Measurements from ENCODE around the gene SLC25A10.
"Not testable (repeated sequence)": the region's sequence is repeated elsewhere in the genome, so short reads cannot be mapped to it uniquely, and the experiment has no call there.

The SLC25A10 gene

GRCh38 chr17:81673561-81674258 lies 38.4 kb upstream of the SLC25A10 start:
- no peaks in the 10 kb centered on the region for H3K9me3 ChIP-seq (ENCODE audit: control insufficient read depth, low read length)
- no peak for TF ChIP-seq CTCF (IDR thresholded peaks at IDR 0.05)
- H3K4me2 ChIP-seq (ENCODE audit: low read length): no peak overlapping the region
- H2AFZ ChIP-seq: no peak overlapping the region
- no peaks in the 10 kb centered on the region for H3K36me3 ChIP-seq (ENCODE audit: control insufficient read depth, insufficient read depth, low read length)
- H3K4me1 ChIP-seq: no peaks in the 10 kb centered on the region
- H3K27ac ChIP-seq: no peak overlapping the region
- no peaks in the 10 kb centered on the region for H3K27me3 ChIP-seq (ENCODE audit: control insufficient read depth, insufficient read depth, low read length)
- peaks cover 4% of the 10 kb centered on the region for H3K79me2 ChIP-seq
- no peak overlapping the region for H3K9ac ChIP-seq
- H3K4me3 ChIP-seq (ENCODE audit: low read depth, low read length): no peak overlapping the region

GRCh38 chr17:81675515-81676221 lies 36.4 kb upstream of the SLC25A10 start:
- not testable (repeated sequence) for H3K27ac ChIP-seq; H3K9me3 ChIP-seq (ENCODE audit: control insufficient read depth, low read length); H3K27me3 ChIP-seq (ENCODE audit: control insufficient read depth, insufficient read depth, low read length); H3K4me1 ChIP-seq; H3K9ac ChIP-seq; H3K4me2 ChIP-seq (ENCODE audit: low read length); H3K36me3 ChIP-seq (ENCODE audit: control insufficient read depth, insufficient read depth, low read length); H2AFZ ChIP-seq; H3K79me2 ChIP-seq; H3K4me3 ChIP-seq (ENCODE audit: low read depth, low read length)
- peak; percentile 70 for TF ChIP-seq CTCF (IDR thresholded peaks at IDR 0.05)

GRCh38 chr17:81676906-81677305 lies 35.2 kb upstream of the SLC25A10 start:
- Histone ChIP-seq H3K9ac (no peak overlapping the region), H3K27me3 (ENCODE audit: control insufficient read depth, insufficient read depth, low read length) (no peaks in the 10 kb centered on the region), H3K27ac (no peak overlapping the region), H3K36me3 (ENCODE audit: control insufficient read depth, insufficient read depth, low read length) (no peaks in the 10 kb centered on the region), H3K4me2 (ENCODE audit: low read length) (no peak overlapping the region), H3K4me1 (no peaks in the 10 kb centered on the region), H3K9me3 (ENCODE audit: control insufficient read depth, low read length) (no peaks in the 10 kb centered on the region), H2AFZ (no peak overlapping the region), H3K4me3 (ENCODE audit: low read depth, low read length) (no peak overlapping the region), H3K79me2 (peaks cover 2% of the 10 kb centered on the region)
- no peak for TF ChIP-seq CTCF (IDR thresholded peaks at IDR 0.05)

GRCh38 chr17:81680150-81680549 lies 31.9 kb upstream of the SLC25A10 start:
- no peaks in the 10 kb centered on the region for H3K9me3 ChIP-seq (ENCODE audit: control insufficient read depth, low read length)
- no peak overlapping the region for H3K9ac ChIP-seq
- peaks cover 18% of the 10 kb centered on the region for H3K79me2 ChIP-seq
- no peak overlapping the region for H3K4me2 ChIP-seq (ENCODE audit: low read length)
- H3K36me3 ChIP-seq (ENCODE audit: control insufficient read depth, insufficient read depth, low read length): no peaks in the 10 kb centered on the region
- TF ChIP-seq CTCF (IDR thresholded peaks at IDR 0.05): no peak
- H3K27me3 ChIP-seq (ENCODE audit: control insufficient read depth, insufficient read depth, low read length): no peaks in the 10 kb centered on the region
- H3K4me3 ChIP-seq (ENCODE audit: low read depth, low read length): no peak overlapping the region
- H2AFZ ChIP-seq: no peak overlapping the region
- H3K4me1 ChIP-seq: peaks cover 7% of the 10 kb centered on the region
- H3K27ac ChIP-seq: no peak overlapping the region

Data from parathyroid adenoma (tissue), 2 donors.